ENCODE measurements around the gene ZNF830.
"Not testable (repeated sequence)": the region's sequence is repeated elsewhere in the genome, so short reads cannot be mapped to it uniquely, and the experiment has no call there.

The ZNF830 gene

DNA sequence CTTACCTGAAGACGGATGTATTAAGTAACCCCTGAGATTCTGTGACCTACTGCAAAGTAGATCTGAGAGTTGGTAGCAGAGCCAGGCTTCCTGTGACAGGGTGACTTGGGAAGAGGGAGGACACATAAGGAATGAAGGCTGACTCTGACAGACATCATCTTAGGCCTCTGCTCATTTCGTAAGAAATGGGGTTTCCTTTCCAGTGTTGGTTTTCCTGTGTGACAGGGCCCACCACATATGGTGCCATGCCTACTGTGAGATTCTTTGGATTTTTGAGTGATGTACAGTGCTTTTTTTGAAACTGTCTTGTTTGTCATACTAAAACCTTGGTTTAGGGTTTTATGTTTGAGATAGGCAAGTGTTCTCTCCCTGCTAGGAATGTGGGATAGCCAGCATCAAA lies 31.7 kb downstream of the ZNF830 start:
- no peak for DNase-seq

GRCh38 chr17:34996422-34997285 lies 35.3 kb downstream of the ZNF830 start:
- DNase-seq = peak; percentile 19

GRCh38 chr17:34997355-34997862 lies 36.1 kb downstream of the ZNF830 start:
- no peak for DNase-seq

- peak; percentile 81 for DNase-seq
Observed at GRCh38 chr17:34998205-34998604, 36.9 kb downstream of the ZNF830 start.

DNA sequence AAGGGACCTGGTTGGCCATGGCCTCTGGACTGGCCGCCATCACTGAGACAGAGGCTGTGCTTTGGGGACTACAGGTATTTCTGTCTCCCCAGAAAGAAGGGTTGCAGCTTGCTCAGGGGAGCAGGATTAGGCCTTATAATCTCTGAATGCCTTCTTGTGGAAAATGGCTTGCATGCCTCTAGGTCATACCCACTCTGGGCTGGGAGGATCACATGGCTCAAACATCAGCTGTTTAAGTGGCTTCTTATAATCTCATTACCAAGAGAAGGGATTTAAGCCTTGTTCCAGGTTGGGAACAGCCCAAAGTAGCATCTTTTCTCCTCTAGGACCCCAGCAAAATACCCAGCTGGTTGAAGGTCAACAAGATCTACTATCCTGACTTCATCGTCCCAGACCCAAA lies 38.1 kb downstream of the ZNF830 start:
- no peak for DNase-seq

GRCh38 chr17:35000965-35001364 lies 39.6 kb downstream of the ZNF830 start:
- not testable (repeated sequence) for DNase-seq

- DNase-seq = no peak
Observed at GRCh38 chr17:35001549-35001948, 40.2 kb downstream of the ZNF830 start.

DNA sequence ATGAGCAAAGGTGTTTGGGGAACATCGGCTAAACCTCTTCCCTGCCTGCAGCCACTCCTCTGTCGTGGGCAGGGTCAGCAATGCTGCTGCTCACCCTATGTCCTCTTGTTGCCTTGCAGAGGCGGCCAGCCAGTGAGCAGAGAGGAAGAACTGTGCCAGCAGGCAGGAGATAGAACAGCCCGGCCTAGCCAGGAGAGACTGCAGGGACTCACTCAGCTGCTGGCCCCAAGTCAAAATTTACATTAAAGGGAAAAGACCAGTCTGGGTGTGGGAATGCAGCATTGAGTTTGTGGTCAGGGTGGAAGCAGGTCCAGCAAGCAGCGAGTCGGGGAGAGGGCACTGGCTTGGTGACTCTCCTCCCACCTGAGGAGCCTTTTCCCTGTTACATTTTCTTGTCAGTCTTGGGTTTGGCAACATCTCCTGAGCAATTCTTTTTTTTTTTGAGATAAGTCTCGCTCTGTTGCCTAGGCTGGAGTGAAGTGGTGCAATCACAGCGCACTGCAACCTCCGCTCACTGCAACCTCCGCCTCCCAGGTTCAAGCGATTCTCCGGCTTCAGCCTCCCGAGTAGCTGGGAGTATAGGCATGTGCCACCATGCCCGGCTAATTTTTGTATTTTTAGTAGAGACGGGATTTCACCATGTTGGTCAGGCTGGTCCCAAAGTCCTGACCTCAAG lies 41.7 kb downstream of the ZNF830 start:
- no peak for DNase-seq

- DNase-seq = no peak
Observed at GRCh38 chr17:35003778-35004177, 42.4 kb downstream of the ZNF830 start.

- DNase-seq = no peak
Observed at GRCh38 chr17:35006345-35006744, 45.0 kb downstream of the ZNF830 start.

DNA sequence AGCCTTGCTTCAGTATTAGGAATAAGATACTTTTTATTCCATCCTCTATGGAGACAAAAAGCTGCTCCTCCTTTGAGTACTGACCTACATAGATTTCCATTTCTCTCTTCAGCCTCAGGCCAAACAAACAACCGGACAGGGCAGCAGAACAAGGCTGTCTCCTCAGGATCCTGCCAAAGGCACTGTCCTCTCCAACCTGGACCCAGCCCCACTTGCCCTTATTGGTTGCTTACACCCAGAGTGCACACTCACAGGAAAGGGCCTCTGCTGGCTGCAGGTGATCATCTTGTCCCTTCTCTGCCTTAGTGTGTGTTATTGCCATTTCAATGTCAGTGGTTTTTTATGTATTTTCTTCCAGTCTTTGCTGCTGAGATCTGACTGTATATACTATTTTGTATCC lies 45.6 kb downstream of the ZNF830 start:
- no peak for DNase-seq

DNA sequence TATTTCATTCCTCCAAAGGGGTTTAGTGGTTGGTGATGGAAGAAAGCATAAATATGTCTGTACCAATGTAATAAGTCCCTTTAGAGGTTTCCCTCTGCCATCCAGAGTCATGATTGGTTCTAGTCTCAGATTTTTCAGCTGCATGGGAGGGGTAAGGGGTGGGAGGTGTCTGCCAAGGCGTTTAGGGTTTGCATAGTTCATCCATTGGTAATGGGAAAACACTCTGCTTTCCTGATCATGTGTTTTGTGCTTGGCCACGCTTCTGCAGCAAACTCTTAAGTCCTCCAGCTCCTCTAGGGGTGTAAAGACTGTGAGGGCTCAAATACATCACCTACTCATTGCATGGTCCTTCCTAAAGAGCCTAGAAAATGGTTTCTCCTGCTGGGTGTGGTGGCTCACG lies 48.8 kb downstream of the ZNF830 start:
- no peak for DNase-seq

DNA sequence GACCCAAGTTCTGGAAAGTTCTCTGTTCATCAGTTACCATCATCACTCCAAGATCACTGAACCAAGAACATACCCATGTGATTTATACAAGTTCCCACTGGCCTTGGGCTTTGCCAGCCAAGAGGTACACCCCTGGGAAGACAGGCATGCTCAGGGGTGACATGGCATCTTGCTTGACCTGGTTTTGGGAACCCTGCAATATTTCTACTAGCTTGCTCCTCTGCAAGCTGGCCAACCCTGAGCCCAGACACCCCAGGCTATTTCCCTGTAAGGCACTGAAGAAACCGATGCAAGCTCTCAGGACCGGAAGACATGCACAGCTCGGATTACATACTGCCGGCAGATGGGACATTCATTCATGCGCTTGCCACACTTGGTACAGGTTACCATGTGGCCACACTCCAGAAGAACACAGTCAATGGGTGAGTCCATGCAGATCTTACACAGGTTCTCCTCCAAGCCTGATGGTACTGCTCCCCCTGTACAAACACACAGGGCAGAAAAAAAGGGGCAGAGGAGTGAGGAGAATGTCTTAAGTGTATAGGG lies 50.4 kb downstream of the ZNF830 start:
- peak; percentile 71 for DNase-seq

Data from NCI-H69 (cell line).